SK-N-SH (cell line): Measurements from ENCODE around the gene INSYN1. TPM values are rescaled to one million over a fixed set of nuclear protein-coding genes. Genes with fewer than 3 reads are reported as not detected.

ENCODE experiments used
- CTCF ChIA-PET: fragments of 300-600, 350-600 bp; formaldehyde crosslinking; extraction: SDS; loops from one replicate; lab custom pipeline; 2021; lab: Yijun Ruan, JAX
- POLR2A ChIA-PET: fragments of 350-600 bp; sonication (Branson Sonifier 250); formaldehyde crosslinking; extraction: SDS; loops from one replicate; lab custom pipeline; 2020; ENCODE audit warnings: antibody characterized with exemption, inconsistent platforms; lab: Yijun Ruan, JAX
- DNase-seq: peaks from one replicate; pipeline ENCODE4 v3.0.0; 2012
- H2AFZ ChIP-seq: fragments of 200-600 bp; sonication (generic); 2 replicates; pipeline ENCODE4 v1.8.1; 2016; ENCODE audit warnings: antibody characterized with exemption, mild to moderate bottlenecking, low read depth
- H3F3A ChIP-seq: fragments of 200-600 bp; sonication (generic); replicated peaks from 2 replicates; pipeline ENCODE3; 2016; ENCODE audit warnings: antibody characterized with exemption, mild to moderate bottlenecking; ENCODE audit not compliant: insufficient read depth
- H3K27ac ChIP-seq, 2 experiments: fragments of 200-500 bp in 1 of 2; fragments of 200-600 bp in 1 of 2; sonication (Bioruptor generic) in 1 of 2; sonication (generic), shearing (Covaris generic) in 1 of 2; 2 replicates each; pipeline versions ENCODE4 v1.5.1 to v1.6.1; 2014 to 2016; ENCODE audit warnings: low read depth in 2 of 2, inconsistent platforms in 1 of 2, low read length in 1 of 2, mild to moderate bottlenecking in 1 of 2, mixed read lengths in 1 of 2
- H3K27me3 ChIP-seq: fragments of 200-600 bp; sonication (generic), shearing (Covaris generic); 2 replicates; pipeline ENCODE4 v1.6.1; 2016; ENCODE audit warnings: mixed run types; ENCODE audit not compliant: insufficient read depth
- H3K36me3 ChIP-seq, 2 experiments: fragments of 200-500 bp in 1 of 2; fragments of 200-600 bp in 1 of 2; sonication (Bioruptor generic) in 1 of 2; sonication (generic) in 1 of 2; replicated peaks in 1 of 2; 2 replicates each; pipeline versions ENCODE3 to v1.5.1; 2014 to 2016; ENCODE audit warnings: low read length in 1 of 2, mild to moderate bottlenecking in 1 of 2; ENCODE audit not compliant: insufficient read depth in 2 of 2, control insufficient read depth in 1 of 2
- H3K4me1 ChIP-seq, 2 experiments: fragments of 200-500 bp in 1 of 2; fragments of 200-600 bp in 1 of 2; sonication (Bioruptor generic) in 1 of 2; sonication (generic), shearing (Covaris generic) in 1 of 2; 2 replicates each; pipeline versions ENCODE4 v1.5.1 to v1.6.1; 2014 to 2016; ENCODE audit warnings: low read depth in 1 of 2, low read length in 1 of 2, mixed run types in 1 of 2; ENCODE audit not compliant: insufficient read depth in 2 of 2, control insufficient read depth in 1 of 2
- H3K4me2 ChIP-seq: fragments of 200-600 bp; sonication (generic), shearing (Covaris generic); 2 replicates; pipeline ENCODE4 v1.6.1; 2017; ENCODE audit warnings: mixed run types
- H3K4me3 ChIP-seq, 2 experiments: fragments of 200-500 bp in 1 of 2; fragments of 200-600 bp in 1 of 2; sonication (Bioruptor generic) in 1 of 2; sonication (generic), shearing (Covaris generic) in 1 of 2; 2 replicates each; pipeline versions ENCODE4 v1.5.1 to v1.8.1; 2014 to 2016; ENCODE audit warnings: low read depth in 2 of 2, inconsistent platforms in 1 of 2, low read length in 1 of 2, mild to moderate bottlenecking in 1 of 2, mixed read lengths in 1 of 2, moderate library complexity in 1 of 2
- H3K79me2 ChIP-seq: fragments of 200-600 bp; sonication (generic); 2 replicates; pipeline ENCODE4 v1.8.1; 2017; ENCODE audit warnings: mild to moderate bottlenecking; ENCODE audit not compliant: insufficient read depth
- H3K9ac ChIP-seq: fragments of 200-600 bp; sonication (generic); 2 replicates; pipeline ENCODE4 v1.6.1; 2017; ENCODE audit warnings: mixed run types
- H3K9me2 ChIP-seq: fragments of 200-600 bp; sonication (generic); 2 replicates; pipeline ENCODE4 v1.6.1; 2017; ENCODE audit warnings: mixed run types
- H3K9me3 ChIP-seq: fragments of 200-600 bp; sonication (generic); 2 replicates; pipeline ENCODE4 v1.6.1; 2017; ENCODE audit warnings: mixed run types, mild to moderate bottlenecking, moderate library complexity
- H4K20me1 ChIP-seq: fragments of 200-600 bp; sonication (generic); 2 replicates; pipeline ENCODE4 v1.6.1; 2017; ENCODE audit warnings: mild to moderate bottlenecking, mixed run types; ENCODE audit not compliant: insufficient read depth
- EP300 ChIP-seq, 2 experiments: IDR thresholded peaks; 2 replicates each; pipeline versions ENCODE4 v1.4.0 to v1.6.1; 2012; ENCODE audit warnings: borderline replicate concordance in 1 of 2, low read depth in 1 of 2, low read length in 1 of 2
- JUND ChIP-seq: IDR thresholded peaks from 2 replicates; pipeline ENCODE4 v1.4.0; 2012
- MEF2A ChIP-seq: IDR thresholded peaks from 2 replicates; pipeline ENCODE4 v1.4.0; 2012; ENCODE audit warnings: low read depth, borderline replicate concordance
- MXI1 ChIP-seq: IDR thresholded peaks from 2 replicates; pipeline ENCODE4 v1.6.1; 2012; ENCODE audit warnings: mild to moderate bottlenecking, low read depth, low read length, improper control_type of control experiment
- POLR2AphosphoS5 ChIP-seq: IDR thresholded peaks from 2 replicates; pipeline ENCODE4 v1.6.1; 2012; ENCODE audit warnings: low read depth, low read length
- RAD21 ChIP-seq: IDR thresholded peaks from 2 replicates; pipeline ENCODE4 v1.6.1; 2012; ENCODE audit warnings: mild to moderate bottlenecking, low read length
- RCOR1 ChIP-seq: fragments of 150-350 bp; IDR thresholded peaks from 2 replicates; pipeline ENCODE4 v1.6.1; 2017; ENCODE audit warnings: antibody characterized with exemption, low read length
- RFX5 ChIP-seq: IDR thresholded peaks from 2 replicates; pipeline ENCODE4 v1.6.1; 2012; ENCODE audit warnings: mild to moderate bottlenecking, improper control_type of control experiment, low read length
- SMC3 ChIP-seq: IDR thresholded peaks from 2 replicates; pipeline ENCODE4 v1.6.1; 2012; ENCODE audit warnings: low read depth, low read length, improper control_type of control experiment
- TAF1 ChIP-seq: IDR thresholded peaks from 2 replicates; pipeline ENCODE4 v1.6.1; 2012; ENCODE audit warnings: low read depth, mild to moderate bottlenecking, low read length, moderate library complexity, borderline replicate concordance
- YY1 ChIP-seq: IDR thresholded peaks from 2 replicates; pipeline ENCODE4 v1.4.0; 2012; ENCODE audit warnings: low read depth, mild to moderate bottlenecking
- WGBS: methylation state at CpG from one replicate; pipeline ENCODE4 v1.1.6; 2017; ENCODE audit warnings: low lambda C conversion rate; 5-methylcytosine and 5-hydroxymethylcytosine counted together
- polyA plus RNA-seq, 3 experiments: library from polyadenylated mRNA; depleted of rRNA; stranded (reverse); fragments of >200 nt; gene quantifications; 2 replicates each; pipeline ENCODE4 v1.2.3, GENCODE V29; 2012
- TF ChIP-seq, protein P1 (sequence below): IDR thresholded peaks from 2 replicates; pipeline ENCODE4 v1.4.0; 2012; ENCODE audit warnings: low read depth, borderline replicate concordance
- TF ChIP-seq, protein P2 (sequence below): fragments of 150-350 bp; IDR thresholded peaks from 2 replicates; pipeline ENCODE4 v1.6.1; 2017; ENCODE audit warnings: antibody characterized with exemption, low read length, low read depth, borderline replicate concordance
- TF ChIP-seq, protein P3 (sequence below): IDR thresholded peaks from 2 replicates; pipeline ENCODE4 v1.4.0; 2012; ENCODE audit warnings: low read depth

The INSYN1 gene
- polyA plus RNA-seq, 1 of the 3 experiments (the other 2 are of a cell fraction): 3.7 TPM

- Histone ChIP-seq H3K9me2 (no peaks in the 10 kb centered on the region), H3K4me2 (peak overlapping the region; percentile 89), H3K4me3 (peak overlapping the region; percentile 53 to 68)
- WGBS: 8% methylated on average over 15 of the region's 56 CpGs
- TF ChIP-seq RFX5 (no peak), RAD21 (no peak), EP300 (IDR thresholded peaks at IDR 0.05; ENCODE audit: borderline replicate concordance in 1 of 2, low read depth in 1 of 2, low read length in 1 of 2) (no peak), MEF2A (no peak), YY1 (no peak), JUND (no peak), POLR2AphosphoS5 (no peak)
- TF ChIP-seq, protein P1, sequence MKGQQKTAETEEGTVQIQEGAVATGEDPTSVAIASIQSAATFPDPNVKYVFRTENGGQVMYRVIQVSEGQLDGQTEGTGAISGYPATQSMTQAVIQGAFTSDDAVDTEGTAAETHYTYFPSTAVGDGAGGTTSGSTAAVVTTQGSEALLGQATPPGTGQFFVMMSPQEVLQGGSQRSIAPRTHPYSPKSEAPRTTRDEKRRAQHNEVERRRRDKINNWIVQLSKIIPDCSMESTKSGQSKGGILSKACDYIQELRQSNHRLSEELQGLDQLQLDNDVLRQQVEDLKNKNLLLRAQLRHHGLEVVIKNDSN: no peak
- TF ChIP-seq, protein P2, sequence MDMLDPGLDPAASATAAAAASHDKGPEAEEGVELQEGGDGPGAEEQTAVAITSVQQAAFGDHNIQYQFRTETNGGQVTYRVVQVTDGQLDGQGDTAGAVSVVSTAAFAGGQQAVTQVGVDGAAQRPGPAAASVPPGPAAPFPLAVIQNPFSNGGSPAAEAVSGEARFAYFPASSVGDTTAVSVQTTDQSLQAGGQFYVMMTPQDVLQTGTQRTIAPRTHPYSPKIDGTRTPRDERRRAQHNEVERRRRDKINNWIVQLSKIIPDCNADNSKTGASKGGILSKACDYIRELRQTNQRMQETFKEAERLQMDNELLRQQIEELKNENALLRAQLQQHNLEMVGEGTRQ: no peak
- TF ChIP-seq, all 33 proteins: peak for 0
- Histone ChIP-seq H3K79me2 (no peaks in the 10 kb centered on the region), H3K27me3 (no peaks in the 10 kb centered on the region; the same call in 1 of the 2 replicates), H3K36me3 (no peaks in the 10 kb centered on the region), H3K4me1 (peaks cover 0 to 8% of the 10 kb centered on the region in 2 experiments; a peak in 2 of 4 replicates), H4K20me1 (no peaks in the 10 kb centered on the region), H3K9me3 (no peaks in the 10 kb centered on the region), H3F3A (no peaks in the 10 kb centered on the region), H3K27ac (no peak overlapping the region), H2AFZ (peak overlapping the region; percentile 76), H3K9ac (peak overlapping the region; percentile 43; the same call in 1 of the 2 replicates)
- peak; percentile 85 for DNase-seq
- ChIA-PET CTCF (interaction anchor here (0.6 to 1.3 kb wide), 3 partner anchors 10 to 117 kb away, joined by 3 to 4 read pairs (median 3); no protein-coding TSS in a partner anchor), POLR2A (no interaction called here)
Observed at GRCh38 chr15:73752806-73753193, 351 bp downstream of the INSYN1 start.

- no peaks in the 10 kb centered on the region; the same call in 1 of the 2 replicates for H3K27me3 ChIP-seq
- no peaks in the 10 kb centered on the region for H3K9me3 ChIP-seq
- H3K79me2 ChIP-seq: no peaks in the 10 kb centered on the region
- 9% methylated on average over 11 of the region's 79 CpGs for WGBS
- ChIA-PET POLR2A (no interaction called here), CTCF (interaction anchor here (0.9 to 1.3 kb wide), 2 partner anchors 11 to 47 kb away, joined by 3 read pairs; no protein-coding TSS in a partner anchor)
- H2AFZ ChIP-seq: peak overlapping the region; percentile 76
- TF ChIP-seq TAF1 (no peak), MXI1 (no peak), SMC3 (no peak), RAD21 (no peak), RCOR1 (no peak), RFX5 (no peak), YY1 (no peak)
- TF ChIP-seq, protein P3, sequence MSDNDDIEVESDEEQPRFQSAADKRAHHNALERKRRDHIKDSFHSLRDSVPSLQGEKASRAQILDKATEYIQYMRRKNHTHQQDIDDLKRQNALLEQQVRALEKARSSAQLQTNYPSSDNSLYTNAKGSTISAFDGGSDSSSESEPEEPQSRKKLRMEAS: no peak
- H3K27ac ChIP-seq: no peak overlapping the region
- peak overlapping the region; percentile 43; the same call in 1 of the 2 replicates for H3K9ac ChIP-seq
- peak; percentile 75 for DNase-seq
- H4K20me1 ChIP-seq: no peaks in the 10 kb centered on the region
- peaks cover 0 to 8% of the 10 kb centered on the region in 2 experiments; a peak in 2 of 4 replicates for H3K4me1 ChIP-seq
- H3K9me2 ChIP-seq: no peaks in the 10 kb centered on the region
- H3K36me3 ChIP-seq: no peaks in the 10 kb centered on the region
- peak overlapping the region; percentile 53 to 68 for H3K4me3 ChIP-seq
- H3K4me2 ChIP-seq: peak overlapping the region; percentile 89
- H3F3A ChIP-seq: no peaks in the 10 kb centered on the region
Observed at GRCh38 chr15:73751899-73752805, 999 bp downstream of the INSYN1 start.
